ENCODE data around the gene NAV2. TPM values are rescaled to one million over a fixed set of nuclear protein-coding genes. Genes with fewer than 3 reads are reported as not detected.

NAV2 gene
- total and polyA plus RNA-seq, 4 experiments from 2014 or later: 1.1 to 6.2 (median 4.2) TPM; not detected in 1

GRCh38 chr11:19805827-19806226, 93.2 kb downstream of the NAV2 start:
- H3K27ac ChIP-seq (ENCODE audit: low read depth, low read length): no peak overlapping the region
- DNase-seq: no peak
- intact Hi-C loops (cut with micrococcal nuclease): no loop called here
- no peaks in the 10 kb centered on the region for H3K4me1 ChIP-seq (ENCODE audit: insufficient read depth, low read length)
- H3K4me3 ChIP-seq (ENCODE audit: low read length in 2 of 2): no peak overlapping the region
- Mint-ChIP-seq H3K27ac (no peak overlapping the region), H3K4me1 (no peaks in the 10 kb centered on the region), H3K9me3 (no peaks in the 10 kb centered on the region), H3K27me3 (peaks cover 0 to 2% of the 10 kb centered on the region in 2 donors), H3K4me3 (no peak overlapping the region), H3K36me3 (no peaks in the 10 kb centered on the region)
- H3K27me3 ChIP-seq (ENCODE audit: insufficient read depth, low read length): no peaks in the 10 kb centered on the region
- H3K36me3 ChIP-seq (ENCODE audit: insufficient read depth, low read length): no peaks in the 10 kb centered on the region
- POLR2A ChIA-PET (ENCODE audit: partially characterized antibody): no interaction called here
- no peaks in the 10 kb centered on the region for H3K9me3 ChIP-seq (ENCODE audit: control insufficient read depth in 1 of 2, low read length in 2 of 2)
- CTCF ChIA-PET (ENCODE audit: partially characterized antibody): no interaction called here

DNA sequence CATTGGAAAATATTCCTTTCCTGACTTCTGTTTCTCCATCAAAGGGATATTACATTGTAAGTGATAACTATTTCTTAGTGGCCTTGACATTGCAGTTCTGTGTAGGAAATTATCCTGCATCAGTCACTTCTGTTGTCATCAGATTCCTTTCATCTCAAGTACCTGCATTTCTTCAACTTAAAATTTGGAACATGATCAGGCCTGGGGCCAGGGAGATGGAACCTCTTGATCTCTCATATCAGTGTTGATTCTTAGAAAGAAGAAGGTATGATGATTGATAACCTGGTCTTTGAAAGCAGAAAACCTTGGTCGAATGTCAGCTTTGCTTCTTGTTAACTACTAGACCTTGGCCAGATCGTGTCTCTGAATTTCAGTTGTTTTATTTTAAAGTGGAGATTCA, 93.6 kb downstream of the NAV2 start:
- Mint-ChIP-seq H3K27ac (no peak overlapping the region), H3K9me3 (no peaks in the 10 kb centered on the region), H3K36me3 (no peaks in the 10 kb centered on the region), H3K4me1 (no peaks in the 10 kb centered on the region), H3K27me3 (peaks cover 2% of the 10 kb centered on the region in 2 donors), H3K4me3 (no peak overlapping the region)
- H3K4me1 ChIP-seq (ENCODE audit: insufficient read depth, low read length): no peaks in the 10 kb centered on the region
- H3K9me3 ChIP-seq (ENCODE audit: control insufficient read depth in 1 of 2, low read length in 2 of 2): no peaks in the 10 kb centered on the region
- intact Hi-C loops (cut with micrococcal nuclease): no loop called here
- H3K36me3 ChIP-seq (ENCODE audit: insufficient read depth, low read length): no peaks in the 10 kb centered on the region
- ChIA-PET CTCF (ENCODE audit: partially characterized antibody) (no interaction called here), POLR2A (ENCODE audit: partially characterized antibody) (no interaction called here)
- no peaks in the 10 kb centered on the region for H3K27me3 ChIP-seq (ENCODE audit: insufficient read depth, low read length)
- DNase-seq: no peak
- H3K27ac ChIP-seq (ENCODE audit: low read depth, low read length): no peak overlapping the region
- no peak overlapping the region for H3K4me3 ChIP-seq (ENCODE audit: low read length in 2 of 2)

GRCh38 chr11:19808076-19808911, 95.7 kb downstream of the NAV2 start:
- no peaks in the 10 kb centered on the region for H3K4me1 ChIP-seq (ENCODE audit: insufficient read depth, low read length)
- Mint-ChIP-seq H3K27ac (no peak overlapping the region), H3K27me3 (peaks cover 2 to 4% of the 10 kb centered on the region in 2 donors), H3K36me3 (no peaks in the 10 kb centered on the region), H3K4me1 (no peaks in the 10 kb centered on the region), H3K9me3 (no peaks in the 10 kb centered on the region), H3K4me3 (no peak overlapping the region)
- intact Hi-C loops (cut with micrococcal nuclease): loop anchor here (1.0 kb wide), 2 partner anchors 244 to 251 kb away; no protein-coding TSS in a partner anchor
- H3K4me3 ChIP-seq (ENCODE audit: low read length in 2 of 2): no peak overlapping the region
- CTCF ChIA-PET (ENCODE audit: partially characterized antibody): interaction anchor here (1.0 to 1.2 kb wide), 3 partner anchors 65 to 252 kb away, joined by 3 read pairs; no protein-coding TSS in a partner anchor
- no peak overlapping the region for H3K27ac ChIP-seq (ENCODE audit: low read depth, low read length)
- DNase-seq: no peak
- H3K9me3 ChIP-seq (ENCODE audit: control insufficient read depth in 1 of 2, low read length in 2 of 2): no peaks in the 10 kb centered on the region
- POLR2A ChIA-PET (ENCODE audit: partially characterized antibody): no interaction called here
- H3K36me3 ChIP-seq (ENCODE audit: insufficient read depth, low read length): no peaks in the 10 kb centered on the region
- no peaks in the 10 kb centered on the region for H3K27me3 ChIP-seq (ENCODE audit: insufficient read depth, low read length)

DNA sequence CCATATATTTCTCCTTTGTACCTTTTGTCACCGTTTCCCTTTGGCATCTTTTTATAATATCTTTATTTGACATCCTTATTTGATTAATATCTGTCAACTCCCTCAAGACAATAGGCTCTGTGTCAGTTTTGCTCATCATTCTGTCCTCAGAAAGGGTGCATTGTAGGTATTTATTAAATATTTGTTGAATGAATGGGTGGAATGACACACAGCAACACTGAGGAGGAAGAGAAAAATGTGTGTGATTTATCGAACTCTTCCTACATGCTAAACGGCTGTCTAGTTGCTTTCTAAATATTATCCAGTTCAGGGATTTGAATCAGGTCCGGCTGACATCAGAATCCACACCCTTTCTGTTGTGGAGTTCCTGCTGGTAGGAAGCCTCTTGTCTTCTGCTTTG, 98.2 kb downstream of the NAV2 start:
- no peaks in the 10 kb centered on the region for H3K9me3 ChIP-seq (ENCODE audit: control insufficient read depth in 1 of 2, low read length in 2 of 2)
- no peaks in the 10 kb centered on the region for H3K4me1 Mint-ChIP-seq
- no peaks in the 10 kb centered on the region for H3K27me3 ChIP-seq (ENCODE audit: insufficient read depth, low read length)
- peaks cover 2 to 4% of the 10 kb centered on the region in 2 donors for H3K27me3 Mint-ChIP-seq
- H3K4me1 ChIP-seq (ENCODE audit: insufficient read depth, low read length): no peaks in the 10 kb centered on the region
- H3K27ac Mint-ChIP-seq: no peak overlapping the region
- no peak overlapping the region for H3K4me3 ChIP-seq (ENCODE audit: low read length in 2 of 2)
- no peak for DNase-seq
- ChIA-PET POLR2A (ENCODE audit: partially characterized antibody) (no interaction called here), CTCF (ENCODE audit: partially characterized antibody) (no interaction called here)
- H3K36me3 ChIP-seq (ENCODE audit: insufficient read depth, low read length): no peaks in the 10 kb centered on the region
- no peaks in the 10 kb centered on the region for H3K9me3 Mint-ChIP-seq
- no peak overlapping the region for H3K4me3 Mint-ChIP-seq
- intact Hi-C loops (cut with micrococcal nuclease): no loop called here
- no peak overlapping the region for H3K27ac ChIP-seq (ENCODE audit: low read depth, low read length)
- no peaks in the 10 kb centered on the region for H3K36me3 Mint-ChIP-seq

- Mint-ChIP-seq H3K36me3 (no peaks in the 10 kb centered on the region), H3K4me1 (no peaks in the 10 kb centered on the region), H3K9me3 (no peaks in the 10 kb centered on the region), H3K27me3 (peaks cover 2 to 4% of the 10 kb centered on the region in 2 donors), H3K4me3 (no peak overlapping the region), H3K27ac (no peak overlapping the region)
- ChIA-PET CTCF (ENCODE audit: partially characterized antibody) (no interaction called here), POLR2A (ENCODE audit: partially characterized antibody) (no interaction called here)
- intact Hi-C loops (cut with micrococcal nuclease): no loop called here
- Histone ChIP-seq H3K27ac (ENCODE audit: low read depth, low read length) (no peak overlapping the region), H3K4me1 (ENCODE audit: insufficient read depth, low read length) (no peaks in the 10 kb centered on the region), H3K4me3 (ENCODE audit: low read length in 2 of 2) (no peak overlapping the region), H3K27me3 (ENCODE audit: insufficient read depth, low read length) (no peaks in the 10 kb centered on the region), H3K36me3 (ENCODE audit: insufficient read depth, low read length) (no peaks in the 10 kb centered on the region), H3K9me3 (ENCODE audit: control insufficient read depth in 1 of 2, low read length in 2 of 2) (no peaks in the 10 kb centered on the region)
- DNase-seq: no peak
Measured at GRCh38 chr11:19811380-19811779, 98.7 kb downstream of the NAV2 start.

DNA sequence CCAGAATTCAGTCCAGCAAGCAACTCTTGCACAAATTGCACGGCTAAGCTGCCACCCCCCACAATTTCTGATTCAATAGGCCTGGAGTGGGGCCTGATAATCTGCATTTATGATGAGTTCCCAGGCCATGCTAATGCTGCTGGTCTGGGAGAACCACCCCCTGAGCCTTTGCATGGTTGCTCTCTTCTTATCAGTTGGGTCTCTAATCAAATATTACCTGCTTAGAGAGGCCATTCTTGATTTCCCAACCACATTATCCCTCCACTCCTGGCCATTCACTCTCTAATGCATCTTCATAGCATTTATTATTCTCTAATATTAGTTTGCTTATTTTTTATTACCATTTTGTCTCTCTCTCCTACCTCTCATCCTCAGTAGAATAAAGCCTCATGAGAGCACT, 99.5 kb downstream of the NAV2 start:
- no peaks in the 10 kb centered on the region for H3K36me3 Mint-ChIP-seq
- H3K27ac Mint-ChIP-seq: no peak overlapping the region
- peaks cover 2 to 4% of the 10 kb centered on the region in 2 donors for H3K27me3 Mint-ChIP-seq
- no peak overlapping the region for H3K4me3 ChIP-seq (ENCODE audit: low read length in 2 of 2)
- POLR2A ChIA-PET (ENCODE audit: partially characterized antibody): no interaction called here
- no peaks in the 10 kb centered on the region for H3K27me3 ChIP-seq (ENCODE audit: insufficient read depth, low read length)
- no peaks in the 10 kb centered on the region for H3K9me3 Mint-ChIP-seq
- no peak for DNase-seq
- H3K9me3 ChIP-seq (ENCODE audit: control insufficient read depth in 1 of 2, low read length in 2 of 2): no peaks in the 10 kb centered on the region
- CTCF ChIA-PET (ENCODE audit: partially characterized antibody): no interaction called here
- intact Hi-C loops (cut with micrococcal nuclease): no loop called here
- no peaks in the 10 kb centered on the region for H3K36me3 ChIP-seq (ENCODE audit: insufficient read depth, low read length)
- H3K4me1 ChIP-seq (ENCODE audit: insufficient read depth, low read length): no peaks in the 10 kb centered on the region
- H3K4me1 Mint-ChIP-seq: no peaks in the 10 kb centered on the region
- no peak overlapping the region for H3K4me3 Mint-ChIP-seq
- no peak overlapping the region for H3K27ac ChIP-seq (ENCODE audit: low read depth, low read length)

DNA sequence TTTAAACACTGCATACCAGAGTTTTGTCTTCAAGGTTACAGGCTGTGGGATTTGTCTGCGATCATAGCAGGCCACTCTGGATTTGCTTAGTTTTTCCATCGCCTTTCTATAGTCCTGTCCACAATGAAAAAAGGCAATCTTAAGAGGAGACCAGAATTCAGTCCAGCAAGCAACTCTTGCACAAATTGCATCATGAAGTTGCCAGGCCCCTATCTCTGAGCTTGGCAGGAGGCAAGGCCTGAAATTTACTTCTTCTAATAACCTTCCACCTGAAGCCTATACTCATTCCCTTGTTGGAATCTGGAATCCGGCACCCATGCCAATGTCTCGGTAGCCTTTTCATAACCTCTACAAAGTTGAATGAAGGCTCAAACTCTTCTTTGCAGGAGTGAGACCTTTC, 100.1 kb downstream of the NAV2 start:
- ChIA-PET POLR2A (ENCODE audit: partially characterized antibody) (no interaction called here), CTCF (ENCODE audit: partially characterized antibody) (no interaction called here)
- H3K27me3 ChIP-seq (ENCODE audit: insufficient read depth, low read length): no peaks in the 10 kb centered on the region
- H3K4me3 Mint-ChIP-seq: no peak overlapping the region
- H3K27ac Mint-ChIP-seq: no peak overlapping the region
- H3K4me3 ChIP-seq (ENCODE audit: low read length in 2 of 2): no peak overlapping the region
- no peaks in the 10 kb centered on the region for H3K36me3 ChIP-seq (ENCODE audit: insufficient read depth, low read length)
- H3K4me1 Mint-ChIP-seq: no peaks in the 10 kb centered on the region
- H3K27ac ChIP-seq (ENCODE audit: low read depth, low read length): no peak overlapping the region
- DNase-seq: no peak
- H3K9me3 Mint-ChIP-seq: no peaks in the 10 kb centered on the region
- no peaks in the 10 kb centered on the region for H3K36me3 Mint-ChIP-seq
- no peaks in the 10 kb centered on the region for H3K4me1 ChIP-seq (ENCODE audit: insufficient read depth, low read length)
- H3K9me3 ChIP-seq (ENCODE audit: control insufficient read depth in 1 of 2, low read length in 2 of 2): no peaks in the 10 kb centered on the region
- H3K27me3 Mint-ChIP-seq: peaks cover 2 to 3% of the 10 kb centered on the region in 2 donors
- intact Hi-C loops (cut with micrococcal nuclease): no loop called here

Data from CD4-positive, alpha-beta memory T cell (primary cell).